NCI-H748 (cell line): ENCODE measurements around the gene FAAP24.
A peak's percentile ranks its signal among the peaks of the same experiment; 100 is the strongest.
"Not testable (repeated sequence)": the region's sequence is repeated elsewhere in the genome, so short reads cannot be mapped to it uniquely, and the experiment has no call there.

Experiments used
- DNase-seq: peaks from one replicate; lab custom pipeline; 2025; ENCODE audit not compliant: unreplicated experiment; lab: John Stamatoyannopoulos, UW

Gene FAAP24

GRCh38 chr19:32997716-32998355 is 25.8 kb downstream of the FAAP24 start:
- DNase-seq: no peak

- no peak for DNase-seq
Measured at GRCh38 chr19:32998722-32999121, 26.7 kb downstream of the FAAP24 start.

- DNase-seq: no peak
Measured at GRCh38 chr19:33000510-33000909, 28.5 kb downstream of the FAAP24 start.

- no peak for DNase-seq
Measured at GRCh38 chr19:33000910-33001309, 28.9 kb downstream of the FAAP24 start.

- not testable (repeated sequence) for DNase-seq
Measured at GRCh38 chr19:33002126-33002865, 30.3 kb downstream of the FAAP24 start.

GRCh38 chr19:33003424-33004024 is 31.5 kb downstream of the FAAP24 start:
- DNase-seq: not testable (repeated sequence)

GRCh38 chr19:33005440-33005839 is 33.4 kb downstream of the FAAP24 start:
- peak; percentile 84 for DNase-seq

- DNase-seq: no peak
Measured at GRCh38 chr19:33008738-33009137, 36.7 kb downstream of the FAAP24 start.

- DNase-seq: not testable (repeated sequence)
Measured at GRCh38 chr19:33010891-33011290, 38.8 kb downstream of the FAAP24 start.

- no peak for DNase-seq
Measured at GRCh38 chr19:33022472-33023116, 50.6 kb downstream of the FAAP24 start.

- DNase-seq: no peak
Measured at GRCh38 chr19:33024398-33024797, 52.4 kb downstream of the FAAP24 start.

- not testable (repeated sequence) for DNase-seq
Measured at GRCh38 chr19:33025468-33026238, 53.6 kb downstream of the FAAP24 start.

GRCh38 chr19:33026602-33027001 is 54.6 kb downstream of the FAAP24 start:
- not testable (repeated sequence) for DNase-seq
